ENCODE data around the gene TFF3.

TFF3 gene

GRCh38 chr21:42350927-42351426 is 35.8 kb upstream of the TFF3 start, which contains the start of gene TFF2:
Gene TFF2, minus strand, starts transcription at chr21:42350994. Its CDS starts 37 bp downstream, at chr21:42350957.
- Mint-ChIP-seq H3K36me3 (no peaks in the 10 kb centered on the region), H3K27me3 (peaks cover 59% of the 10 kb centered on the region), H3K4me3 (no peak within 1 kb of the TSS), H3K27ac (no peak within 1 kb of the TSS), H3K9me3 (peaks cover 15% of the 10 kb centered on the region), H3K4me1 (no peaks in the 10 kb centered on the region)
- ATAC-seq = peak; percentile 18

GRCh38 chr21:42350318-42350910 is 35.2 kb upstream of the TFF3 start:
- H3K4me1 Mint-ChIP-seq = no peaks in the 10 kb centered on the region
- H3K9me3 Mint-ChIP-seq = peaks cover 15% of the 10 kb centered on the region
- no peak for ATAC-seq
- peaks cover 64% of the 10 kb centered on the region for H3K27me3 Mint-ChIP-seq
- no peak overlapping the region for H3K27ac Mint-ChIP-seq
- no peaks in the 10 kb centered on the region for H3K36me3 Mint-ChIP-seq
- no peak overlapping the region for H3K4me3 Mint-ChIP-seq

- ATAC-seq = no peak
- Mint-ChIP-seq H3K27ac (no peak overlapping the region), H3K4me3 (no peak overlapping the region), H3K27me3 (peaks cover 62% of the 10 kb centered on the region), H3K9me3 (peaks cover 11% of the 10 kb centered on the region), H3K4me1 (no peaks in the 10 kb centered on the region), H3K36me3 (no peaks in the 10 kb centered on the region)
Measured at GRCh38 chr21:42349420-42350317, 34.5 kb upstream of the TFF3 start.

- H3K36me3 Mint-ChIP-seq = no peaks in the 10 kb centered on the region
- no peak for ATAC-seq
- H3K4me3 Mint-ChIP-seq = no peak overlapping the region
- H3K27ac Mint-ChIP-seq = no peak overlapping the region
- H3K27me3 Mint-ChIP-seq = peaks cover 55% of the 10 kb centered on the region
- peaks cover 7% of the 10 kb centered on the region for H3K9me3 Mint-ChIP-seq
- H3K4me1 Mint-ChIP-seq = no peaks in the 10 kb centered on the region
Measured at GRCh38 chr21:42348762-42349161, 33.6 kb upstream of the TFF3 start.

GRCh38 chr21:42347601-42348327 is 32.6 kb upstream of the TFF3 start:
- no peak overlapping the region for H3K4me3 Mint-ChIP-seq
- no peaks in the 10 kb centered on the region for H3K4me1 Mint-ChIP-seq
- peaks cover 54% of the 10 kb centered on the region for H3K27me3 Mint-ChIP-seq

GRCh38 chr21:42346866-42347600 is 31.8 kb upstream of the TFF3 start:
- no peak overlapping the region for H3K27ac Mint-ChIP-seq
- H3K4me1 Mint-ChIP-seq = no peaks in the 10 kb centered on the region
- H3K9me3 Mint-ChIP-seq = no peaks in the 10 kb centered on the region
- H3K4me3 Mint-ChIP-seq = no peak overlapping the region
- peaks cover 47% of the 10 kb centered on the region for H3K27me3 Mint-ChIP-seq
- H3K36me3 Mint-ChIP-seq = no peaks in the 10 kb centered on the region
- ATAC-seq = no peak

More at GRCh38 chr21:42347601-42348327, 32.6 kb upstream of the TFF3 start:
- H3K9me3 Mint-ChIP-seq = no peaks in the 10 kb centered on the region
- ATAC-seq = no peak
- no peaks in the 10 kb centered on the region for H3K36me3 Mint-ChIP-seq
- H3K27ac Mint-ChIP-seq = no peak overlapping the region

- no peak overlapping the region for H3K4me3 Mint-ChIP-seq
- peaks cover 41% of the 10 kb centered on the region for H3K27me3 Mint-ChIP-seq
- no peaks in the 10 kb centered on the region for H3K4me1 Mint-ChIP-seq
- H3K9me3 Mint-ChIP-seq = no peaks in the 10 kb centered on the region
- no peaks in the 10 kb centered on the region for H3K36me3 Mint-ChIP-seq
- H3K27ac Mint-ChIP-seq = no peak overlapping the region
- no peak for ATAC-seq
Measured at GRCh38 chr21:42346441-42346840, 31.2 kb upstream of the TFF3 start.

- no peaks in the 10 kb centered on the region for H3K4me1 Mint-ChIP-seq
- ATAC-seq = no peak
- H3K4me3 Mint-ChIP-seq = no peak overlapping the region
- peaks cover 31% of the 10 kb centered on the region for H3K27me3 Mint-ChIP-seq
- no peak overlapping the region for H3K27ac Mint-ChIP-seq
- no peaks in the 10 kb centered on the region for H3K36me3 Mint-ChIP-seq
- no peaks in the 10 kb centered on the region for H3K9me3 Mint-ChIP-seq
Measured at GRCh38 chr21:42344631-42345030, 29.4 kb upstream of the TFF3 start.

- H3K4me1 Mint-ChIP-seq = no peaks in the 10 kb centered on the region
- H3K4me3 Mint-ChIP-seq = no peak overlapping the region
- peaks cover 31% of the 10 kb centered on the region for H3K27me3 Mint-ChIP-seq
- ATAC-seq = no peak
- H3K27ac Mint-ChIP-seq = no peak overlapping the region
- no peaks in the 10 kb centered on the region for H3K36me3 Mint-ChIP-seq
- no peaks in the 10 kb centered on the region for H3K9me3 Mint-ChIP-seq
Measured at GRCh38 chr21:42343963-42344510, 28.8 kb upstream of the TFF3 start.

GRCh38 chr21:42343556-42343955 is 28.3 kb upstream of the TFF3 start:
- no peaks in the 10 kb centered on the region for H3K9me3 Mint-ChIP-seq
- no peak for ATAC-seq
- no peaks in the 10 kb centered on the region for H3K4me1 Mint-ChIP-seq
- no peak overlapping the region for H3K4me3 Mint-ChIP-seq
- H3K36me3 Mint-ChIP-seq = no peaks in the 10 kb centered on the region
- H3K27me3 Mint-ChIP-seq = peaks cover 31% of the 10 kb centered on the region
- H3K27ac Mint-ChIP-seq = no peak overlapping the region

- no peak overlapping the region for H3K4me3 Mint-ChIP-seq
- peaks cover 31% of the 10 kb centered on the region for H3K27me3 Mint-ChIP-seq
- H3K9me3 Mint-ChIP-seq = no peaks in the 10 kb centered on the region
- H3K4me1 Mint-ChIP-seq = peaks cover 2% of the 10 kb centered on the region
- no peaks in the 10 kb centered on the region for H3K36me3 Mint-ChIP-seq
- ATAC-seq = no peak
- H3K27ac Mint-ChIP-seq = no peak overlapping the region
Measured at GRCh38 chr21:42343101-42343500, 27.9 kb upstream of the TFF3 start.

- Mint-ChIP-seq H3K9me3 (no peaks in the 10 kb centered on the region), H3K27me3 (peaks cover 37% of the 10 kb centered on the region), H3K4me3 (no peak overlapping the region), H3K27ac (no peak overlapping the region), H3K36me3 (no peaks in the 10 kb centered on the region), H3K4me1 (peaks cover 11% of the 10 kb centered on the region)
- ATAC-seq = no peak
Measured at GRCh38 chr21:42341776-42342542, 26.8 kb upstream of the TFF3 start.

GRCh38 chr21:42340187-42341050 is 25.2 kb upstream of the TFF3 start:
- H3K4me3 Mint-ChIP-seq = no peak overlapping the region
- H3K27me3 Mint-ChIP-seq = peaks cover 29% of the 10 kb centered on the region
- H3K27ac Mint-ChIP-seq = peak overlapping the region; percentile 24
- H3K36me3 Mint-ChIP-seq = no peaks in the 10 kb centered on the region
- no peaks in the 10 kb centered on the region for H3K9me3 Mint-ChIP-seq
- peaks cover 11% of the 10 kb centered on the region for H3K4me1 Mint-ChIP-seq
- ATAC-seq = no peak

Data from stimulated activated memory B cell treated with anti-CD40 and anti-IgM and Interleukin-4, amounts not matched to agents 10 μg/mL and 1 μg/mL and 100 μg/mL, for 72 hours (primary cell).